Measurements from ENCODE around the gene METTL9. TPM values are rescaled to one million over a fixed set of nuclear protein-coding genes. Genes with fewer than 3 reads are reported as not detected.

METTL9 gene
- total and polyA plus RNA-seq, 9 of the 15 experiments (the other 6 are each of a cell fraction or from before 2014, with no cell fraction given), result 12.2 to 107 (median 79.1) TPM

GRCh38 chr16:21600031-21600773 lies 825 bp downstream of the METTL9 start:
- intact Hi-C loops (cut with micrococcal nuclease), result no loop called here
- CTCF ChIA-PET (ENCODE audit: low intra/inter-chr PET ratio), result interaction anchor here (0.6 kb wide), 1 partner anchor 355 kb away, joined by 3 read pairs; no protein-coding TSS in a partner anchor
- H4K20me1 ChIP-seq (replicated peaks; ENCODE audit: control insufficient read depth, insufficient read depth, low read length), result no peaks in the 10 kb centered on the region; the same call in 1 of the 2 replicates
- peak overlapping the region; percentile 93 for H3K4me2 ChIP-seq (ENCODE audit: insufficient read depth, low read length)
- peak; percentile 78 for FAIRE-seq
- no peaks in the 10 kb centered on the region for H3K27me3 ChIP-seq (ENCODE audit: control insufficient read depth in 2 of 2, insufficient read depth in 2 of 2, low read length in 2 of 2)
- under 1% methylated on average over 28 of the region's 52 CpGs for WGBS (ENCODE audit: insufficient coverage, low coverage, missing lambda C conversion rate)
- H3K9ac ChIP-seq (ENCODE audit: insufficient read depth in 1 of 2, low read depth in 2 of 2, low read length in 2 of 2), result peak overlapping the region; percentile 96 to 97
- POLR2A ChIA-PET, result interaction anchor here (1.4 to 3.1 kb wide), 2 partner anchors 11 to 22 kb away, joined by 8 to 14 read pairs; no protein-coding TSS in a partner anchor
- no peaks in the 10 kb centered on the region for H3K9me3 ChIP-seq (replicated peaks; ENCODE audit: control insufficient read depth, insufficient read depth, low read depth, low read length)
- peak; percentile 37 for ATAC-seq
- no peaks in the 10 kb centered on the region for H3K36me3 ChIP-seq (ENCODE audit: control insufficient read depth, insufficient read depth, low read length)
- H3K9me1 ChIP-seq (ENCODE audit: control insufficient read depth, insufficient read depth, low read length), result no peaks in the 10 kb centered on the region
- H2AFZ ChIP-seq (ENCODE audit: low read depth, low read length), result peak overlapping the region; percentile 81
- H3K27ac ChIP-seq (ENCODE audit: extremely low read depth, low read depth, low read length), result peak overlapping the region; percentile 82
- peak; percentile 24 to 54 (median 30) for DNase-seq (ENCODE audit: extremely low read depth in 1 of 4, low spot score in 3 of 4)
- BruUV-seq (replicated peaks), result no TSS peak
- peak overlapping the region; percentile 88 for H3K4me3 ChIP-seq
- H3K4me1 ChIP-seq (replicated peaks in 1 of 2; ENCODE audit: control insufficient read depth in 2 of 2, insufficient read depth in 2 of 2, low read length in 2 of 2), result peaks cover 14 to 15% of the 10 kb centered on the region in 2 experiments; a peak in 4 of 5 replicates
- H3K79me2 ChIP-seq (ENCODE audit: control insufficient read depth, insufficient read depth, low read length), result peaks cover 52% of the 10 kb centered on the region
- in situ Hi-C loops (cut with MboI), result no loop called here
- TF ChIP-seq L3MBTL2 (IDR thresholded peaks at IDR 0.05) (peak; percentile 60), MAZ (CRISPR knock-in tag; conservative IDR thresholded peaks at IDR 0.05 in 1 of 2, IDR thresholded peaks at IDR 0.05 in 1 of 2) (peak in 1 of 2 experiments; percentile 21; a peak in 1 of 4 replicates), SMARCE1 (IDR thresholded peaks at IDR 0.05) (peak; percentile 46; the same call in 1 of the 2 replicates), CEBPG (CRISPR knock-in tag; IDR thresholded peaks at IDR 0.05) (0 out of 2 replicates have a peak, but pooled peaks have one; percentile 46), CEBPG (tag; conservative IDR thresholded peaks at IDR 0.05 in 1 of 2, IDR thresholded peaks at IDR 0.05 in 1 of 2) (peak in 1 of 2 experiments; percentile 62; a peak in 2 of 4 replicates), PKNOX1 (IDR thresholded peaks at IDR 0.05) (peak; percentile 55), YY1 (IDR thresholded peaks at IDR 0.05; ENCODE audit: borderline replicate concordance in 1 of 3, control insufficient read depth in 1 of 3, extremely low read depth in 1 of 3, insufficient read depth in 3 of 3, insufficient read length in 1 of 3, insufficient replicate concordance in 2 of 3, low read depth in 1 of 3, low read length in 2 of 3) (peak in 1 of 3 experiments; percentile 41), DPF2 (IDR thresholded peaks at IDR 0.05) (no peak), RB1 (IDR thresholded peaks at IDR 0.05; ENCODE audit: low read depth) (peak; percentile 75), NONO (IDR thresholded peaks at IDR 0.05; ENCODE audit: low read depth in 2 of 2, low read length in 1 of 2) (peak in 1 of 2 experiments; percentile 51; a peak in 1 of 4 replicates), CTCF (IDR thresholded peaks at IDR 0.05 in 2 of 3, conservative IDR thresholded peaks at IDR 0.05 in 1 of 3; ENCODE audit: insufficient read depth in 2 of 3, low read depth in 1 of 3, low read length in 3 of 3) (0 out of 6 replicates have a peak, but pooled peaks of 1 of the 3 experiments have one; percentile 9), CREB1 (IDR thresholded peaks at IDR 0.05) (0 out of 2 replicates have a peak, but pooled peaks have one; percentile 11), CREB1 (CRISPR knock-in tag; IDR thresholded peaks at IDR 0.05) (no peak), E2F1 (CRISPR knock-in tag; IDR thresholded peaks at IDR 0.05) (peak; percentile 42; the same call in 1 of the 2 replicates), HMBOX1 (IDR thresholded peaks at IDR 0.05) (peak; percentile 87)

Measured in K562 (cell line).